ENCODE results near the gene TSC22D1.

TSC22D1 gene

DNA sequence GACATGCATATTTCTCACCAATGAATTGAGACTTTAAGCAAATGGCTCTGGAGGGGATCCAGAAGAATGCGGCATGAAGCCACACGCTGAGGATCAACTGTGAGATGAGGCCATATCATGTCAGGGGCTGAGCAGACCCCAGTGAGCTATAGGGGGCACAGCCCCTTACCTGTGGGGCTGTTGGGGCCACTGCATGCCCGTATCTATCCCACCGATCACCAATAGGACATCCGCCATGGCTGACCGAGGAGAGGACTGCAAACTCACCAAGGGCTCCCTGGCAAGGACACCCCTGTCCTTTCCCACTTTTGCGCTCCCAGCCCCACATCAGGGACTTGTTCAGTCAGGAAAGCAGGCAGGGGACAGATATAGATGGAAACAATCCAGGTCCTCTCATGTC is 124.5 kb downstream of the TSC22D1 start:
- DNase-seq (ENCODE audit: low read depth), result no peak

- no peak for DNase-seq (ENCODE audit: low read depth)
Measured at GRCh38 chr13:44451126-44451525, 125.0 kb downstream of the TSC22D1 start.

DNA sequence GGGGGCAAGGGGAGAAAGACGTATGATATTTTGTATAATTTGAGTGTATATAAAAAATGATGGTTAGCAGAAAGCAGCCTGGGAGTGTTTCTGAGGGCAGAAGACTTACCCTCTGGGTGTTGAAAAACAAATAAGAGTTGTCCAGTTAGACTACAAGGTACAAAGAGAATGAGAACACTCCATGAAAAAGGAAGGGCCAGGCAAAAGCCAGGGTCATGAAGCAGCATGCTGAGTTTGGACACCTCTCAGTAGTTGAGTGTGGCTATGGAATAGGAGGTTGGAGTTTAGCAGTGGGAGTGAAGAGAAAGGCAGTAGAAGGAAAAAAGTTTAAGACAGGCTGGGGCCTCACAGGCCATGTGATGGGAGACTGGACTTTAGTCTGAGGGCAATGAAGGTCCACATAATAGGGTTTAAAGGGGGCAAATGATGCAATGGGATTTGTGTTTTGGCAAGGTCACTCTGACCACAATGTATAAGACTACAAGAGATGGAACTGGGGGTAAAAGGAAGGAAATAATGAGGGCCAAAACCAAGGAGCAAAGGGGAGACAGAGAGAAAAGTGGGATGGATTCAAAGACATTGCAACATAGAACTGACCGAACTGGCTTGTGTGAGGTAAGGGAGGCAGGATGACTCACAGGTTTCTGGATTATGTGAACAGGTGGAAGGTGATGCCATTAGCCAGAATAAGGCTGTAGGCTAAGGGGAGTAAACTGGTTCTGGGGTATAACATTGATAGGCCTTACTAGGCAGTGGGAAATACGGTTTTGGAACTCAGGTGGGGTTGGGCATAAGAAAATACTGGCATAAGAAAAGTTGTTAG is 125.9 kb downstream of the TSC22D1 start:
- DNase-seq (ENCODE audit: low read depth), result no peak

- no peak for DNase-seq (ENCODE audit: low read depth)
Measured at GRCh38 chr13:44448875-44449274, 127.3 kb downstream of the TSC22D1 start.

- no peak for DNase-seq (ENCODE audit: low read depth)
Measured at GRCh38 chr13:44448373-44448772, 127.8 kb downstream of the TSC22D1 start.

DNA sequence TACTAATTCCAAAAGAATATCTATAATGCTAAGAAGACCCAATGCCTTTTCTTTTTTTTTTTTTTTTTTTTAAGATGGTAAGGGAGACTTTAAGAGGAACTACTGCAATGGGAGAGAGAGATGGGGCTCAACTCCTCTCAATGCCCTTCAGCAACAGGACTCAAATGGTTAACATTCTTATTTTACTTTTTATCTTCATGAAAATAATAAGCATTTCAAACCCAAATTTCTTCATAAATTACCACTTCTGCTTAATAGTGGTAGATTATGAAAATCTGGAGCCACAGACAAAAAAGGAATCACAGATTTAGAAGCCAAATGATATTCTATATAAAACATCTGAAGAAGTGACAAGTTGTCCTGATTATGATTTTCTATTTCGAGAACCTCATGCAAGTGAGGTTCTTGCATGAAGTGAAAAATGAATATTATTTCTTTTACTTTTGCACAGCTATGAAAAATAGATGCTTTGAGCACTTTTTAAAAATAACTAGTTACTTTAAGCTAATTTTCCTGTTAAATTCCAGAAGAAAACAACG is 128.3 kb downstream of the TSC22D1 start:
- no peak for DNase-seq (ENCODE audit: low read depth)

- DNase-seq (ENCODE audit: low read depth), result no peak
Measured at GRCh38 chr13:44440046-44440608, 136.0 kb downstream of the TSC22D1 start.

GRCh38 chr13:44439452-44440024 is 136.6 kb downstream of the TSC22D1 start:
- DNase-seq (ENCODE audit: low read depth), result no peak

GRCh38 chr13:44438234-44438579 is 137.9 kb downstream of the TSC22D1 start:
- DNase-seq (ENCODE audit: low read depth), result no peak

GRCh38 chr13:44437356-44438233 is 138.5 kb downstream of the TSC22D1 start:
- DNase-seq (ENCODE audit: low read depth), result no peak

DNA sequence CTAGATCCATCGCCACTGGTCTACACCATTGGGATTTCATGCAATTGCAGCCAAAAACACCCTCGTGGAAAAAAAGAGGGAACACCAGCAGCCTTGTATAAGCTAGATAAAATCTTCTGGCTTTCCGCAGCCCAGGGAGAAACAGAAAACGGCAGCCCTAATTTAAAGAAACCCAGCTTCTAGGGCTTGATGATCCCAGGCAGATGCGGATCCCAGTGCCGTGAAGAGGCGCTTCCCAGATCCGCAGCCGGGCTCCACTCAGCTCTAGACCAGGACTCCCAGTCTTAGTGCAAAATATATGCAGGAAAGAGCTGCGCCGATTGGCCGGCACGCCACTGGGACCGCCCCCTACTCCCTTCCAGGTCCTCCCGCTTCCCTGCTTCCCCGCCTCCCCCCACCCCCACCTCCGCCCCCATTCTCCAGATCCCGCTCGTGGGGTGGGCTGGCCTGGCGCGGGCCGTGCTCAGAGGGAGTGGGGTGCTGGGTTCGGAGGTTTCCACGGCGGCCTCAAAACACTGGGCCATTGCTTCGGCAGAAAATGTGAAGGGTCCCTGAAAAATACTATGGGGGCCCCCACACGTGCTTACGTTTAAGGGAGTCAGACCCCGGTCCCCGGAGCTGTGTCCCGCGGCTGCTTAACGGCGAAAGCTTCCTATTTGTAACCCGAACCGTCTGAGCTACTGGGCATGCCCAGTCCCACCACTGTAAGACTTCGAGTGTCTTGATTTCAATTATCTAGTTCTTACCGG is 139.4 kb downstream of the TSC22D1 start:
- DNase-seq (ENCODE audit: low read depth), result peak; percentile 19

DNA sequence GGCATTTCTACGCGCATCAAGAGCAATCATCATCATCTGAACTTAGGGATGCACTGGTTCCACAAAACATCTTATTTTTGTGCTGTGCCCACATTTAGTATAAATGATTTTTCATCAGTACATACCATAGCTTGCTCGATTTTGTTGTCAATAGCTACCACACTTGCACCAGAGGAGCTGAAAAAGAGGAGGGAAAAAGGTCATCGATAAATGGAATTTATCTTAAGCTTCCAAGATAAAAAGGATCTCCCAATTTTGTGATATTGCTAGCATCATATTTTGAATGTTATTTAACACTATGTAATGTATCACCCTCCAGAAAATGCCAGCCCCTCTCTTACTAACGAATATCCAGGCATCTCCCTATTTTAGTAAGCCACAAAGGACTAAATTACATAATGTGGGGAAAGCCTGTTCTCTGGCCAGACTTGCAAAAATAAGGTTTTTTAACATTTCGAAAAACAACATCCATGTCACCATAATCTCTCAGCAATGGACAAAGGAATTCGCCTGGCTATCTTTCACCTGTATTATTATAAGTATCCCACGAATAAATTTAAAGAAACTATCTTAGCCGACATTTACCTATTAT is 140.1 kb downstream of the TSC22D1 start:
- no peak for DNase-seq (ENCODE audit: low read depth)

GRCh38 chr13:44435142-44435918 is 140.8 kb downstream of the TSC22D1 start:
- peak; percentile 78 for DNase-seq (ENCODE audit: low read depth)

DNA sequence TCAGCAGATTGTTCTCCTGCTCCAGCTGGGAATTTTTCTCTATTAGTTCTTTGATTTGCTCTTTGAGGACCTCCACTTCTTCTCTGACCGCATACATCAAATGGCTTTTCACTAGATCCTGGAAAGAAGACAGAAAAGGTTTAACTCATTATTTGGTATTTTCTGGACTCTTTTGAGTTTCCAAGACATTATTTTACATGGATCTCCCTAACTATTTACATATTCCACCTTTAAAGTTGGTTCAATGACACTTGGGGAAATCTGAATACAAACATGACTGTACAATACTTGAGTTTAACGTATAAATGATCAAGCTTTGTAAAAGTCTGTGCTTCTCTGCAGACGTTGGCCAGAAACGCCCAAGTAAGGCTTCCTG is 141.4 kb downstream of the TSC22D1 start:
- DNase-seq (ENCODE audit: low read depth), result no peak

DNA sequence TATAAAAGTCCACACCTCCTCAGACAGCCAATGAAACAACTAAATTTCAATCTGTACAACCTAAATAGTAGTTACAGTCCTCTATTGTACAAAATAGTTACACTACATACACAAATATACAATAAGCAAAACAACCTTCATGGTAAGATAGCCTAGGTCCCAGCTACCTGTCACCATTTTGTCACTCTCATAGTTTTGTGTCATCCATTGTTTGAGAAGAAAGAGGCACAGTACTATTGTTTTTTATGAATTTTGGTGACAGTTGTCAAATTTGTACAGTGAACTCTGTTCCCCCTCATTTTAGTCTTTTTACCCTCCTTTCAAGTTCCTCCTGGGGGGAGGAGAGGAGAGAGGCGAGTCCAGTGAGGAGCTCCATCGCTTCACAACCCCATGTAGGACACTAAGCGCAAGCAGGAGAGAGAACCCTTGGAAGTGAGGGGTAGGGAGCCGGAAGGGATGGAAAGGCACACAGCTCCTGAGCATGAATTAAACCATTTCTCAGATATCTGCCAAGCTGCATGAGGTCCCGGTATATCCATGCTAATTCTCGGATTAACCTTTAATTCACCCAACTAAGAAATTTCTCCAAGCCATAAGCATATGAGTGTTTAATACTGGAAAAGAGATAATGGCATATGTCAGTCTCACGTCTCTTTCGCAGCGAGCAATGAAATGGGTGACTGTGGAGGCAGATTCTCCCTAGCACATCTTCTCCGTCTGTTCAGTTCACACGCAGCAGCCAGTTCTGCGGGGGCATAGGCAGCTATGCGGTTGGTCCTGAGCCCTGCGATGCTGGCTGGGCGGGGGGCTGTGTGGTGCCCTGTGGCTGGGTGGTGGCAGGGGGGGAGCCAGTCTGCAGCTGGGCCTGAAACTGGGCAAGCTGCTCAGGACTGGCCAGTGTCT is 142.0 kb downstream of the TSC22D1 start:
- DNase-seq (ENCODE audit: low read depth), result no peak

DNA sequence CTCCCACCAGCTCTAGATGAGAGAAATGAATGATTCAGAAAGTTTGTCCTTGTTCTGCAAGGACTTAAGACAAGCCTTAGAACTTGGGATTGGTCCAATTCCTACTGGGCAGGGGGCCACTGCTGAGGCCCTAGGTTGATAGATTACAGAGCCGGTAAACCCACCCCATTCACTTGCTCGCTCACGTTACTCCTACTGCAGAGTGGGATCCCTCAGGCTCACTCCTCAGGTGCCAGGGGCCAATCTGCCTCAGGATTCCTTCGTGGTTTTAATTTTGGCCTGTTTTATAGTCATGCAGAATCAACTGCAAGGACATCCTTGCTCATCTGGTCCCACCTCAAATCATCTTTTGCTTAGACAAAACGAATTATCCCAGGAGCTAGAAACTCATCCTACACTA is 143.5 kb downstream of the TSC22D1 start:
- DNase-seq (ENCODE audit: low read depth), result no peak

- no peak for DNase-seq (ENCODE audit: low read depth)
Measured at GRCh38 chr13:44431150-44431549, 145.0 kb downstream of the TSC22D1 start.

DNA sequence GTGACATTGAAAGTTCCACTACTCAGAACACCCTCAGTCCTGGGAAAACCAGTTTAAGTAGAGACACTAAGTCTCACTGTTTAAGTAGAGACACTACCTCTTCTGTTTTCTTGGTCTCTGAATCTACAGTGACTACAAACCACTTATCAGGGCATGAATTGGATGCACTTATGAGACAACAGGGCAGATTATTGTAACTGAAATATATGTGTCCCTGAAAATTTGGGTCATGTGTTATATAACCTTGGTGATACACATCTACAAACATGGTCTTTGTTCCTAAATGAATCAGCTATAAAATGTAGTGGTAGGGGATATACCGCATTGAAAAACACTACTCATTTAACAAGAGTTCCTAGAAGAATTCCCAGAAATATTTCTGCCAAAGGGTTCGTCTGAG is 146.8 kb downstream of the TSC22D1 start:
- DNase-seq (ENCODE audit: low read depth), result no peak

- DNase-seq (ENCODE audit: low read depth), result no peak
Measured at GRCh38 chr13:44426461-44426860, 149.7 kb downstream of the TSC22D1 start.

DNA sequence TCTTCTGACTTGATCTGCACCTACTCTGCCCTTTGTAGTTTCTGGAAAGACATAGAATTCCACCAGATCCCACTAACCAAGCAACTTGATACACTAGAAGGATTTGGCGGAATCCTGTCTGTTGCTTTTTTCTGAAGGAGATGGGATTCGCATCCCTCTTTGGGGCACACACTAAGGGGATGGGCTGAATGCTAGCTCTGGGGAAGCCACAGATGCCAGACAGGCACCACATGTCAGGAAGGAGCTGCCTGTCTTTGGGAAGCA is 150.4 kb downstream of the TSC22D1 start:
- no peak for DNase-seq (ENCODE audit: low read depth)

Data from activated T-cell treated with anti-CD3 and anti-CD28 coated beads for 1 hour (primary cell).